HG03039 (cell line): Measurements from ENCODE around the gene PAPSS1.
A peak's percentile ranks its signal among the peaks of the same experiment; 100 is the strongest.
"Not testable (repeated sequence)": the region's sequence is repeated elsewhere in the genome, so short reads cannot be mapped to it uniquely, and the experiment has no call there.

Source experiments
- ATAC-seq: cut with Tn5 transposase; IDR thresholded peaks from one replicate; pipeline ENCODE4 v1.9.1; 2021; ENCODE audit warnings: mild to moderate bottlenecking, moderate library complexity; ENCODE audit not compliant: unreplicated experiment

The PAPSS1 gene

DNA sequence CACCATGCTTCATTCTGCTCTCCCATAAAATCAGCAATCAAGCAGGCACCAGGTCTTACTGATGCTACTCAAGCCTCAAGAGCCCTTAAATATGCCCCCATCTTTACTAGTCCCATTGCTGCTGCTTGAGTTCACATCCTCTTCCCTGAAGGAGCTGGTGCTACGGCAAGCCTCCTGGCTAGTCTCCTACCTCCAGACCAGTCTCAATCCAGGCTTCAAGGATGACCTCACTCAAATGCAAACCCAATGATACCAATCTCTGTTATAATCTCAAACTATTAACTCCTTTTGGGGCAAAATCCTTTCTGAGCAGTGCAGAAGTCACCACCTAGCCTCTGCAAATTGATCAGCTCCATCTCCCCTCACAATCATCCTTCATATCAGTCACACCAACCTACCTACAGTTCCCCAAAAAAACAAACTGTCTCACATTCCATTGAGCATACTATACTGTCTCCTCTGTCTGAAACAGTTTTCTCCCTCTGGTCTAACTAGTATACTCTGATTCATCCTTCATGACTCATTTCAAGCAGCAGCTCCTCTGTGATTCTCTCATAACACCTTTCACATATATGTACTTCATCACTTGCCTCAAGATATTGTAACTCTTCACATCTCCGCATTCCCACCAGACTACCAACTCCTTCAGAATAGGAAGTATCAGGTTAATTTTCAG, 30.0 kb downstream of the PAPSS1 start:
- peak; percentile 78 for ATAC-seq

DNA sequence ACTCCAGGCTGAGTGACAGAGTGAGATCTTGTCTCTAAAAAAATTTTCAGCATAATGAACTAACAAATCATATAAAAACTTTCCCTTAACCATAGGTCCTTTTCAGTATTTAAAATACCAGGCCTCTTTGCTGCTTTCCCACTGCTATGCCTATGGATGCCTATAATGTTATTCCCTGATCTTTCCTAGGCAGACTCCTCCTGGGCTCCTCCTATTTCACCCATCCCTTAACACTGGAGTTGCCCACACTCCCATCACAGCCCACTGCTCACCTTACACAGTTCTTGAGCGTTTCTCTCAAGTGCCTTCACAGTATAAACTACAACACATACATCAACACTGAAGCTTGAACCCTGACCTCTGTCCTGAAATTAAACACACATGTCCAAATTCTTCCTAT, 31.6 kb downstream of the PAPSS1 start:
- no peak for ATAC-seq

DNA sequence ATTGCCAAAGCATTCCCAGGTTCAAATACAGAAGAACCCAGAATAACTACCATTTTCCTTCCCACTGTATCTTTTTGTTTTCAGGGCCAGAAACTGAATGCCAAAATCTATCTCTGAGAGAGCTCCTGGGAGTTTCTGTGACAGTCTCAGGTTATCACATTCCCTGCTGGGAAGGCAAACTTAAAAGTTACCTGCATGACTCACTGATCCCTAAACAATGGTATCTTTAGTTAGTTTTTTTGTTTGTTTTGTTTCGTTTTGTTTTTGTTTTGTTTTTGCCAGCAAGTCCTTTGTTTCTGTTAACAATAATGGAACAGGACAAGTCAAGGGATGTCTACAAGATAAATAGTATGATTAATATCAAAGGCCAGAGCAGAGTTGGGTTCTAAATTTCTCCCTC, 34.3 kb downstream of the PAPSS1 start:
- ATAC-seq = no peak

DNA sequence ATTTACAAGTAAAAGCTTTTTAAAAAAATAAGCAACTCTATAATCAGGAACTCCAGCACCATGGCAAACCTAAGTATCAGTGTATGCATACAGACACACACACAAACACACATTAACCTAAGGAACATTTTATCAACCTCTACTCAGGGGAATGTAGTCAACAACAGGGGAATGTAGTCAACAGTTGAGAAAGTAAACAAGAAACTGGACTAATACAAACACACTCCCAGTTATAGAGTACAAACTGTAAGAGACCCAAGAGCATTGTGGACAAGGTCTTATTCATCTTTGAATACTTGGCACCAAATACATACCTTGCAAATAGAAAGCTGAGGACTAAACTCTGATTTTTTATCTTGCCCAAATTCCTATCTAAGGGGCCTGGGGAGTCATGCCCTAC, 36.2 kb downstream of the PAPSS1 start:
- no peak for ATAC-seq

DNA sequence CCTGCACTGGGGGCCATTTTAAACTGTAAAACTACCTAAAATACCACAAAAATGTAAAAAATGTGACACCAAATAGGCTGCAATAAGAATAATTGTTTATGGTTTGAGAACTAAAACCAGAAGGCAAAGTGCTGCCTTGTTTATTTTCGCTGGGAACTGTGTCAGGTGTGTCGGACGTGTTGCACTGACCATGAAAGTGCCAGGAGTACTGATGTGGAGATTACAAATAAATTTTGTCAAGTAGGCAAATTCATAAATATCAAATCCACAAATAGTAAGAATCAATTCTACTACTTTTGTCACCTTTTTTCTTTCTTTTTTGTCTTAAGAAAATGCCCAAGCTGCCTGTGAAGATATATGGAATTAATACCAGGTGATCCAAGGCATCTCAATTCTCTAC, 37.7 kb downstream of the PAPSS1 start:
- no peak for ATAC-seq

DNA sequence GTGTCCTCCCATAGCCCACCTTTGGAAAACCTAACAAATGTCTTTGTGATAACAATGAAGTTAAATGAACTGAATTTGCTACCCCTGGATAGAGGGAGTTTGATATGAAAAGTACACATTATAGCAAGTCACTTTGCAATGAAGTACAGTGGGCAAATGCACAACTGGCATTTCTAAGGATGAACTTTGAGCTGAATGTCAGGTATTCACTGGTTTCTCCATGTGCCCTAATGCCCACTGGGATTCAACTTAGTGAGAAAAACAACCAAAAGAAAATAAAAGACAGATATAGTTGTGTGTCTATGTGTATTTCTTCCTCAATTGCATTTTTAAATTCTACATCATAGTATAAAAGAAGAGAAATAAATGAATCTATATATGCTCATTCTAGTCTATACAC, 51.0 kb downstream of the PAPSS1 start:
- no peak for ATAC-seq

DNA sequence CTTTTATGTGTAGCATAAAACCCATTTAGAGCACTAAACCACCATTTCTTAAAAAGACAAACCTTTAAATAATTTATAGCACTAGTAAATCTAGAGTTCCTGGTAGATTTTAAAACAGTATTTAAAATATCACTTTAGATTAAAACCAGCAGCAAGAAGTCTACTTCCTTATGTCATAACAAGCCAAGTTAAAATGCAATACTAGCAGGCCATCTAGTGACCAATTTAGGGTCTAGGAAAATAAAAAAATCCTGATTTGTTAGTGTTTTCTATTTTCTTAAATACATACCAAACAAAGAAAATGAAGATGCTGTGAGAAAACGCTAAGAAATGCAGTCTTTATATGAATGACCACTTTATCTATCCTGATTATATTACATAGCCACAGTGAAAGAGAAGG, 53.9 kb downstream of the PAPSS1 start:
- ATAC-seq = no peak

DNA sequence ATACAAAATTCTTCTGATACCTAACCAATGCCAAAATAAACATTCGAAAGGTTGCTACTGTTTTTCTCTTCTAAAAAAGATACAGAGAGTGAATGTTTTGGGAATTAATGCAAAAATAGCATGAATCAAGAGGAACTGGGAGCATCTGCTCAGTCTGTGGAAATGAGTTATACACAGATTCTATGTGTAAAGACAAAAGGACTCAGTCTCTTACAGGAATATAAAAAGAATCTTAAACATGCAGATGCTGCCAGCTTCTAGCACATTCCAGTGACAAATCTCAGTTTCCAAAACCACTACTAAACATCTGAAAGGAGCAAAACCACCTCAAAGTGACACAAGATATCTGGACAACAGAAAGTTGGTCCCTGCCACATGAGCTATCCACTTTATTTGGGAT, 55.0 kb downstream of the PAPSS1 start:
- no peak for ATAC-seq

DNA sequence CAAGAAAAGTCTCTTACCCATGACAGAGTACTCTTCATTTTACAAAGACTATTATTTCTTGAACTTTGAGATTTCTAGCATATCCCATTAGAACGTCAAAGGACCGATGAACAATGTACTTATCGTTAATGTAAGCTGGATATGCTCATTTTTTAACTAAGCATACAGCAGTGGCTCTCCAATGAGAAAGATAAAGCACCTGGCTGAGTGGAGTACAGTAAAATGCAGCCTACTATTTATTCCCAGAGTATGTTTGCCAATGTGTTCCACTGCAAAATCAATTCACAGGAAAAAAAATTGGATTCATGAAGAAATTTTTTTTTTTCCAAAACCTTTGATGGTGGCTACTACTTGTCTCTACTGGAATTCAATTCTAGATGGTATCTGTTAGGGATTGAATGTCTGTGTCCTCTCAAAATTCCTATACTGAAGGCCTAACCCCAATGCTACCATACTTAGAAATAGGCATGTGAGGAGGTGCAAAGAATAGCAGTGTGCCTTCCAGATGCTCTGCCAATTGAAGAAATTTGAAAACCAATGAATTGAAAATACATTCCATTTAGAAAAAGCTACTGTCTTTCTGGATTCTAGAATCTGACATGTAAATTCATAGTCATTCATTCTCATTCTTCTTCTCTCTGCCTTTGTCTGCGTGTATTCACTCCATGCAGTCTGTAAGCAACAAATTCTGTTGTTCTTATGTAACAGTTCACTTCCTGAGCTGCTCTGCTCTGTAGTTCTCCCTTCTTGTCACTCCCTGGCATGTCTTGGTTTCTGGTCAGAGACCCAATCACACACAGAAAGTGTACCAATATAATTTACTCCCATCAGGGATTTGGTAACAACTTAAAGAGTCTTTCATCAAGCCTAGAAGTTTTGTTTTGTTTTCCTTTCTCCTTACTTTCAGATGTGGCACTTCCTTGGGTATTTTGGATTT, 61.4 kb downstream of the PAPSS1 start:
- no peak for ATAC-seq

DNA sequence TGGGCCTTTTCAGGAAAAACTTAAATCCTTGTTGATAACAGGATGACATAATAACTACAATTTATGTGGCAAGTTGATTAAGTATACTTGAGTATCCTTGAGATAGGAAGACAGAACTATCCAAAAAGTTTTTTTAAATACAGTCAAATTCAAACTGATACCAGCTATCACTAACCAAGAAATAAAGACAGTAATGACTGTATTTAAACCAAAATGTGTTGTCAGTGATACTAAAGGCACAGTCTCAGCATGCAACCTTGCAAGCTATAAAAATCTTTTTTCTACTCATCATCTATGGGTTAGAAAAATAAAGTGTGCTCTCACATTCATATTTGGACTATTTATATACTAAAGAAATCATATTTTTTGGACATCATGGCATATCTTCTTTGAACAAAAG, 64.7 kb downstream of the PAPSS1 start:
- no peak for ATAC-seq

DNA sequence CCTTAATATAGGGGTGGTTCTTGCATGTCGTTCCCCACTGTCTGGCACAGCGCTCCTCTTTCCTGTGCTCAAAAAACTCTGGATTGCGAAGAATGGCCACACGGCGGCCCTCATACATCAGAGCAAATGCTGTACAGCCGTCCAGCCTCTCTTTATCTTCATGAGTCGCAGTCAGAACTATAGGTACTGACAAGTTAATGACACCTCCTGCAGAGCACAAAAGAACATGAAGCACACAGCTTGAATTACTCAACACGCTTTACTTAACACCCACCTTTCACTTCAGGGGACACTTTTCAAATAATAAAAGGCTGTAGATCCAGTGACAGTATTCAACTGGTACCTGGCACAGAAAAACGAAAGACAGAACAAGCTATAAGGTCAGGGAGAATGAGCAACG, 65.3 kb downstream of the PAPSS1 start:
- no peak for ATAC-seq

DNA sequence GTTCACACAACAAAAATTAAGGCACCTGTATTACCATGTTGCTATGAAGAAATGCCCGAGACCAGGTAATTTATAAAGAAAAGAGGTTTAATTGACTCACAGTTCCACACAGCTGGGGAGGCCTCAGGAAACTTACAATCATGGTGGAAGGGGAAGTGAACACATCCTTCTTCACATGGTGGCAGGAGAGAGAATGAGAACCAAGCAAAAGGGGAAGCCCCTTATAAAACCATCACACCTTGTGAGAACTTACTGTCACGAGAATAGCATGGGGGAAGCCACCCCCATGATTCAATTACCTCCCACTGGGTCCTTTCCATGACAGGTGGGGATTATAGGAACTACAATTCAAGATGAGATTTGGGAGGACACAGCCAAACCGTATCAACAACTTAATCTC, 68.6 kb downstream of the PAPSS1 start:
- ATAC-seq = not testable (repeated sequence)

DNA sequence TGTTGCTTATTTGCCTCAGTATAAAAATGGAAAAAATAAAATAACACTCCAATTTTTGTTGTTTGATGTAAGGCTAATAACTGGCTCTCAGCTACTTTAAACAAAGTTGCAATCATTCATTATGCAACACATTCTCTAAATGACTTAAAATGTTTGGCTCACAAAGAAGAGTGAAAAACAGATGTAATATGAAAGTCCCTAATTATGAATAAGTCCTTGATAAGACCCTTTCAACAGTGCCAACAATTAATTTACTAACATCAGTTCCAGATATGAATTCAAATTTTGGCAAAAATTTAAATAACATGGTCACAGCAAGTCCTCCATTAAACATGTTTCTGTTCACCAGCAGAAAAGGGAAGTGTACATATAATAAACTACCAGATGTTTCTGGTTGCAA, 69.8 kb downstream of the PAPSS1 start:
- ATAC-seq = no peak

DNA sequence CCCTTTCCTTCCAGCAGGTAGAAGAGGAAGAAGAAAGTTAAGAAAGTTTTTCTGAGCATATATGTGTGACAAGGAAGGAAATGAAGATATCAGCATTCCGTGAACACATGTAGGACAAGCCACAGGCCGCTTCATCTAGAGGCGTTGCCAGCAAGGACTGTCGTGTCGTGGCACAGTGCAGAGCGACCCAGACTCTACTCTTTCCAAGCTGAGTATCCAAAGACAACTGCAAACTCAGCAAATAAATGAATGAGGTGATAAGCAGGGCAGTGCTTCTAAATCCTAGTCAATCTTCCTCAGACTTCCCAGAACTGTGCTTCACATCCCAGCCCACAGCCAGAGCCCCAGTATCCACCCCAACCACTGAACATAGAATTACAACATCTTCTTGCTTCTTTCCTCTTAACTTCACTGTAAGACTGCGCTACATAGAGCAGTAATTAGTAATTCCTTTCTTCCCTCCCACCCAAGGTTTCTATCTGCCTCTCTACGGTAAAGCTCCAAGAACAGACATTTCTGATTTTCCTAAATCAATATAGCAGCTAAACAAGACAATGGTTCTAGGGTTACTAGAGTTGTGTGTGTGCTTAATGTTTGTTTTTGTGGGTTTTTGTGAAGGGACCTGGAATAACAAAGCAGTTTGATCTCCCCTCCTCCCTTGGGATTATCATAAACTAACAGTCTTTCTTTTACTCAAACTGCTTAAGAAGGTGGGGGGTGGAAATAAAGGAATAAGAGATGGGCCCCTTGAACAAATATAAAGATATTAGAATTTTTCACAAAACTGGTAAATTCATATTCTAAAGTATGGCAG, 71.6 kb downstream of the PAPSS1 start:
- ATAC-seq = no peak

DNA sequence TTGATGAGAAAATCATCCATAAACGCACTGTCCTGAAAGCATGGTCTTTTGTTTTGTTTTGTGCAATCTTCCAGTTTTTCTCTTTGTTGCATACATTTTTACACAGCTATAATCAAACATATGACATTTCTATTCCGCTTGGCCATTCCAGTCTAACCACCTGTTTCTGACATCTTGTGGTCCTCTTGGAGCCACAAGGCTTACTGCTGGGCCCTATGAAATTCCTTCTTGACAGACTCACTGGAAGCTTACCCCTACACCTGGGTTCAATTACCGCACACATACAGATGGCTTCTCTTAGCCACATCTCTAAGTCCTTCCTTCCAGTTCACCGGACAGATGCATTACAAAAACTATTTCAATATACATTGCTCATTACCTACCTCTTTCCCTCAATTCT, 72.4 kb downstream of the PAPSS1 start:
- ATAC-seq = no peak

DNA sequence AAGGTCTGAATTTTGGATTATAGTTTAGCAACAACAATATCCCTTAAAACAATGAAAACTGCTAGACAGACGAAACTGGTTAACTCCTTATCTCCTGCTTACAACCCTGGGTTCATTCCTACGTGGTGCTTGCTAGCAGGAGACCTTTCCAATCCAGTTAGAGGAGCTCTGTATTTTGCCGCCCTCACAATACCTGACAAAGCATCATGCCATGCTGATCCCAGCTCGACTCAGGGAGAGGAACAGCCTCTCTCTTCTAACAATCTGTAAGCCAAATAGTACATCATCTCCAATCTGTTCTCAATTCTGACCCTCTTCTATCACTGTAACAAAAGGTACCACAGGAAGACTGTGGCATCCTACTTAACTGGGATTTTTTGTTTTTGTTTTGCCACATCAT, 74.4 kb downstream of the PAPSS1 start:
- no peak for ATAC-seq

DNA sequence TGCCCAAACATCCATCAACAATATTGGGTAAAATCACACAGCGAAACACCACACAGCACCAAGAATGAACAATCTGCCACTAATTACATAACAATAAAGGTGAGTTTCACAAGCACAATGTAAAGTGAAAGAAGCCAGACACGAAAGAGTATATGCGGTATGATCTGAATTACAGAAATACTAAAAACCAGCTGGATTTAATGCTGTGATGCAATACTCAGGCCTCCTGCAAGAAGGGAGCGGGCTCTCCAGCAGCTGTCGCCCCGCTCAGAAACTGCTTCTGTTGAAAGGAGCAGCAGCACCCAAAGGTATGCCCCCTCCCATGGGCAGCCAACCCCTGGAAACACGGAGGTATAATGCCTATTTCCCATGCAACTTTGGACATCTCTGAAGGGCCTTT, 77.0 kb downstream of the PAPSS1 start:
- no peak for ATAC-seq

DNA sequence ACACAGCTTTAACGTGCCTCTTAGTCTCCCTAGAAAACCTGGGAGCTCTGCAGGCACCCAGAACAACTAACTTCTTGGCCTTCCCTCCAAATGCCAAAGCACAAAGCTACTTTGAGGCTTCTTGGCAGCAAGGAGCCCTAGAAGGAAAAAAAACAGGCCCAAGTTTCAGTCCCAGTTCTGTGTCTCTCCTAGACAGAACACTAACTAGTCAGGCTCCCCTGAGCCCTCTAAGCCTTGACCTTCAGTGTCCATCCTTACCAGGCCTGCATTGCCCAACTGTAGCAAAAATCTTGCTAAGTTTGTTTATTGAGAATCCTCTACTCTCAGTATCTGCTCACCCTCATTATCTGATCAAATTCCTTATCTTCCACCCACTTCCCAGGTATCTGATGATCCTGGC, 79.2 kb downstream of the PAPSS1 start:
- ATAC-seq = no peak

DNA sequence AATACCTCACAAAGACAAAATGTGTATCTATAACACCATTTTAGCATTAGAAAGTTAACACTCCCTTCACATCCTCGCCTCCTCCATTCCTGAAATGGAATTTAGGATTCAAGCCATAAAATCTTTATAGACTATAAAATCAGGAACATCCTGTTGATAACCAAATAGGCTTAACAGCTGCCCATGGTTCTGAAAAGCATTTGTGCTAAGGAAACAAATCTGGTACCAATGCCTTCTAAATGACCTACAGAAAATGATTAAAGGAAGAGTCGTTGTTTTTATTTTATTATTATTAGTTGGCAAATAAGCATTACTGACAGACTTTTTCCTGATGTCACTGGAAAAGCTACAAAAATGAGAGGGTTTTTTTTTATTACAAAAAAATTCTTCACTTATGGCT, 79.8 kb downstream of the PAPSS1 start:
- no peak for ATAC-seq

DNA sequence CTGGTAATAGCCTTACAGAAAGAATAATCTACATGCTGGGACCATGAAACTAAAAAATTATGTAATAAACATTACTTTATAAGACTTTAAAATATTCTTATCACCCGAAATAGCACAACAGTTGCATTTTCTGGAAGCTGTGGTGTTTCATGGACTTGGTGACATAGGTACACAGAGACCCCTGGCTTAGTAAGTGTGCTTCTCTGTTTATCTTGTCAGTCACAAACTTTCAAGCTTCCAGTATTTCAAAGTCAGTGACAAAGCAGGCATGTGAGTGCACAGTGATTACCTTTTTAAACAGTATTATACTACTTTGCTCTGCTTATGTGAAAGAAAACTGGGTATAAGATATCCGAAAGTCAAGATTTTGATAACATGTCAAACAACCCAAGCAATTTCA, 84.3 kb downstream of the PAPSS1 start:
- ATAC-seq = no peak

DNA sequence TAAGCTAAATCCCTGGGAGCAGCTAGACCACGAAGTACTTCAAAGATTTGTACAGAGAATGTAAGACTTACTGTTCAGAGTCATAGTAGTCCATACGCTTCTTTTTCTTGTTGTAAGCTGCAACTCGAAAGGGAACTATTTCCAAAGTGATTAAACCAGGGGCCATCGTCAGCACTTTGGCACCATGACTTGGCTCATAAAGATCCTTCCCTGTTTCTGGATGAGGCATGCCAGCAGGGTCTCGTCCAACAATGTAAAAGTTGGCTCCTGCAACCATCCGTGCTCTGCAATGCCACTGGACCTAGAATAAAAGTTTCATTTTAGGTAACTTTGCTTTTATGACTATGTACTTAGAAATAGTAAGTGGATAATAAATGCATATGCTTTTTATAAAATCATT, 88.5 kb downstream of the PAPSS1 start:
- ATAC-seq = no peak
